Osteocyte (in vitro differentiated cells): ENCODE measurements around the gene PRPF31. TPM values are rescaled to one million over a fixed set of nuclear protein-coding genes. Genes with fewer than 3 reads are reported as not detected.
A peak's percentile ranks its signal among the peaks of the same experiment; 100 is the strongest.

Experiments
- DNase-seq: peaks from one replicate; pipeline ENCODE4 v3.0.0; 2021; ENCODE audit warnings: mixed read lengths; ENCODE audit not compliant: unreplicated experiment; ENCODE audit errors: extremely low spot score
- H3K27ac Mint-ChIP-seq: one replicate; pipeline ENCODE4 v1.8.0; 2021; ENCODE audit warnings: mild to moderate bottlenecking, mixed read lengths; ENCODE audit not compliant: unreplicated experiment
- H3K27me3 Mint-ChIP-seq: one replicate; pipeline ENCODE4 v1.8.0; 2021; ENCODE audit warnings: mixed read lengths; ENCODE audit not compliant: unreplicated experiment
- H3K36me3 Mint-ChIP-seq: one replicate; pipeline ENCODE4 v1.8.0; 2021; ENCODE audit warnings: mixed read lengths; ENCODE audit not compliant: unreplicated experiment
- H3K4me1 Mint-ChIP-seq: one replicate; pipeline ENCODE4 v1.8.0; 2021; ENCODE audit warnings: mixed read lengths; ENCODE audit not compliant: unreplicated experiment
- H3K4me3 Mint-ChIP-seq: one replicate; pipeline ENCODE4 v1.8.0; 2021; ENCODE audit warnings: mild to moderate bottlenecking, moderate library complexity, mixed read lengths; ENCODE audit not compliant: unreplicated experiment
- H3K9me3 Mint-ChIP-seq: one replicate; pipeline ENCODE4 v1.8.0; 2021; ENCODE audit warnings: mixed read lengths; ENCODE audit not compliant: unreplicated experiment
- long read RNA-seq: library from polyadenylated mRNA; unstranded; transcript quantifications from one replicate; pipeline ENCODE4 v2.0.0, GENCODE V29; 2021
- total RNA-seq: library from RNA; stranded (reverse); gene quantifications from 2 replicates; pipeline ENCODE4 v1.2.1, GENCODE V29; 2021
- TF ChIP-seq, protein P1 (sequence below): fragments of 200-600 bp; sonication (generic); IDR thresholded peaks from 2 replicates; pipeline ENCODE4 v1.5.0; 2021; ENCODE audit warnings: antibody characterized with exemption, mild to moderate bottlenecking, moderate library complexity

Gene PRPF31, protein sequence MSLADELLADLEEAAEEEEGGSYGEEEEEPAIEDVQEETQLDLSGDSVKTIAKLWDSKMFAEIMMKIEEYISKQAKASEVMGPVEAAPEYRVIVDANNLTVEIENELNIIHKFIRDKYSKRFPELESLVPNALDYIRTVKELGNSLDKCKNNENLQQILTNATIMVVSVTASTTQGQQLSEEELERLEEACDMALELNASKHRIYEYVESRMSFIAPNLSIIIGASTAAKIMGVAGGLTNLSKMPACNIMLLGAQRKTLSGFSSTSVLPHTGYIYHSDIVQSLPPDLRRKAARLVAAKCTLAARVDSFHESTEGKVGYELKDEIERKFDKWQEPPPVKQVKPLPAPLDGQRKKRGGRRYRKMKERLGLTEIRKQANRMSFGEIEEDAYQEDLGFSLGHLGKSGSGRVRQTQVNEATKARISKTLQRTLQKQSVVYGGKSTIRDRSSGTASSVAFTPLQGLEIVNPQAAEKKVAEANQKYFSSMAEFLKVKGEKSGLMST
- 68.4 and 68.9 TPM in 2 replicates for total RNA-seq
- long read RNA-seq, transcript PRPF31-201 (14 exons, 2,126 nt) = major isoform, 303 of 373 reads
- long read RNA-seq, partial matches to known transcripts = 31 of 373 reads
- long read RNA-seq, other reads (novel, unspliced or antisense) = 36 of 373 reads

- TF ChIP-seq, protein P1, sequence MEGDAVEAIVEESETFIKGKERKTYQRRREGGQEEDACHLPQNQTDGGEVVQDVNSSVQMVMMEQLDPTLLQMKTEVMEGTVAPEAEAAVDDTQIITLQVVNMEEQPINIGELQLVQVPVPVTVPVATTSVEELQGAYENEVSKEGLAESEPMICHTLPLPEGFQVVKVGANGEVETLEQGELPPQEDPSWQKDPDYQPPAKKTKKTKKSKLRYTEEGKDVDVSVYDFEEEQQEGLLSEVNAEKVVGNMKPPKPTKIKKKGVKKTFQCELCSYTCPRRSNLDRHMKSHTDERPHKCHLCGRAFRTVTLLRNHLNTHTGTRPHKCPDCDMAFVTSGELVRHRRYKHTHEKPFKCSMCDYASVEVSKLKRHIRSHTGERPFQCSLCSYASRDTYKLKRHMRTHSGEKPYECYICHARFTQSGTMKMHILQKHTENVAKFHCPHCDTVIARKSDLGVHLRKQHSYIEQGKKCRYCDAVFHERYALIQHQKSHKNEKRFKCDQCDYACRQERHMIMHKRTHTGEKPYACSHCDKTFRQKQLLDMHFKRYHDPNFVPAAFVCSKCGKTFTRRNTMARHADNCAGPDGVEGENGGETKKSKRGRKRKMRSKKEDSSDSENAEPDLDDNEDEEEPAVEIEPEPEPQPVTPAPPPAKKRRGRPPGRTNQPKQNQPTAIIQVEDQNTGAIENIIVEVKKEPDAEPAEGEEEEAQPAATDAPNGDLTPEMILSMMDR = no peak
- Mint-ChIP-seq H3K4me1 (peaks cover 22% of the 10 kb centered on the region), H3K9me3 (no peaks in the 10 kb centered on the region)
Observed at GRCh38 chr19:54115109-54116063, at the start of gene PRPF31, which contains the start of gene TFPT. PRPF31 (plus strand) TSS chr19:54115754; CDS start chr19:54118279, 2,525 bp downstream. TFPT (minus strand) TSS chr19:54115657; CDS start chr19:54115269, 388 bp downstream.

DNA sequence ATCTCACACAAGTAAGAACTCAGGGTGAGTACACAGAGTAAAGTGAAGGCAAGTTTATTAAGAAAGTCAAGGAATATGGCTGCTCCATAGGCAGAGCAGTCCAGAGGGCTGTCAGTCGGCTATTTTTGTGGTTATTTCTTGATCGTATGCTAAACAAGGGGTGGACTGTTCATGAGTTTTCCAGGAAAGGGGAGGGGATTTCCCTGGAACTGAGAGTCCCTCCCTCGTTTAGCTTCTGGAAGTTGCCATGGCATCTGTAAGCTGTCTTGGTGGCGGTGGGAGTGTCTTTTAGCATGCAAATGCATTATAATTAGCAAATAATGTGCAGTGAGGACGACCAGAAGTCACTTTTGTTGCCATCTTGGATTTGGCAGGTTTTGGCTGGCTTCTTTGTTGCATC lies 46.1 kb upstream of the PRPF31 start:
- H3K9me3 Mint-ChIP-seq = peaks cover 20% of the 10 kb centered on the region
- H3K4me3 Mint-ChIP-seq = no peak overlapping the region
- no peak overlapping the region for H3K27ac Mint-ChIP-seq
- TF ChIP-seq, protein P1 = no peak
- H3K4me1 Mint-ChIP-seq = no peaks in the 10 kb centered on the region
- DNase-seq = no peak
- no peaks in the 10 kb centered on the region for H3K36me3 Mint-ChIP-seq
- no peaks in the 10 kb centered on the region for H3K27me3 Mint-ChIP-seq

More at GRCh38 chr19:54115109-54116063, at the start of gene PRPF31, which contains the start of gene TFPT:
- DNase-seq = peak; percentile 97
- no peaks in the 10 kb centered on the region for H3K27me3 Mint-ChIP-seq
- peak within 1 kb of the TSS; percentile 97 for H3K27ac Mint-ChIP-seq
- H3K4me3 Mint-ChIP-seq = peak within 1 kb of the TSS; percentile 84
- peaks cover 11% of the 10 kb centered on the region for H3K36me3 Mint-ChIP-seq

DNA sequence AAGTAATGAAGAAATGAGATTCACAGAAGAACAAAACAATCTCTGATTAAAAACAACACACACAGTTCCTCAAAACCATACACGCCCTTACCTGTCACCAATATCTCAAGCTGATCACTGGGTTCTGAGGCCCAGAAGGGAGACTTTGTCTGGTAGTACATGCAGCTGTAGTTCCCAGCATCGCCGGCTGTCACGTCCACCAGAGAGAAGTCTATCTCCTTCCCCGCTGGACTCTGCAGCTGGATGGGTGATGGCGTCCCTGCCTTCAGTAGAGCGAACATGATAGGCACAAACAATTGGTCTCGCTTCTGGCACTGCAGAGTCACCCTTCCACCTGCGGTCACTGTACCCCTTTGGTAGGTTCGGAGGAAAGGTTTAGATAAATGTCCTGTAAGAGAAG lies 41.7 kb upstream of the PRPF31 start:
- Mint-ChIP-seq H3K4me1 (no peaks in the 10 kb centered on the region), H3K4me3 (no peak overlapping the region), H3K36me3 (no peaks in the 10 kb centered on the region), H3K27ac (no peak overlapping the region), H3K9me3 (peaks cover 15% of the 10 kb centered on the region), H3K27me3 (no peaks in the 10 kb centered on the region)
- TF ChIP-seq, protein P1 = no peak
- DNase-seq = no peak

DNA sequence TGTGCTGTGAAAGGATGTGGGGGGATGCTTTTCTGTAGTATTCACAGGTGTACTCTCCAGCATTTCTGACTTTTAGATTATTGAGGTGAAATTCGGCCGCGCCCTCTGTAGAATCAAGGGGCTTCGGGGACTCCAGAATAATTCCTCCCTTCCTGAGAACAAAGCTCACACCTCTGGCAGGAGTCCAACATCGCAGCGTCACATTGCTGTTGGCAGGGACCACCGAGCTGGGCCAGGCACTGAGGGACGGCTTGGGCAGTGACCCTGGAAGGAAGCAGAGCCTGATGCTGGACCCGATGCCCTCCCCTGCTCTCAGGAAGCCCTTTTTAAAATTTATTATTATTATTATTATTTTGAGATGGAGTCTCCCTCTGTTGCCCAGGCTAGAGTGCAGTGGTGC lies 40.7 kb upstream of the PRPF31 start:
- Mint-ChIP-seq H3K9me3 (peaks cover 5% of the 10 kb centered on the region), H3K36me3 (no peaks in the 10 kb centered on the region), H3K4me1 (no peaks in the 10 kb centered on the region), H3K27ac (no peak overlapping the region), H3K27me3 (no peaks in the 10 kb centered on the region), H3K4me3 (no peak overlapping the region)
- TF ChIP-seq, protein P1 = no peak
- no peak for DNase-seq
